Activated B cell treated with CpG ODN at 0.5 μM for 24 hours (primary cell): ENCODE data around the gene SULT1A1. TPM values are rescaled to one million over a fixed set of nuclear protein-coding genes. Genes with fewer than 3 reads are reported as not detected.
"Not testable (repeated sequence)": the region's sequence is repeated elsewhere in the genome, so short reads cannot be mapped to it uniquely, and the experiment has no call there.

ENCODE experiments used
- ATAC-seq: fragments of 200-7000 bp; cut with Tn5 transposase; one replicate; pipeline ENCODE4 v1.10.0; 2021; ENCODE audit warnings: low read depth, mild to moderate bottlenecking, moderate library complexity
- CTCF ChIA-PET: fragments of 350-600 bp; sonication (Branson Sonifier 250); formaldehyde crosslinking; loops from one replicate; lab custom pipeline; 2021; ENCODE audit warnings: antibody characterized with exemption; lab: Charles Lee
- POLR2A ChIA-PET: fragments of 350-600 bp; sonication (Branson Sonifier 250); formaldehyde crosslinking; loops from one replicate; lab custom pipeline; 2021; ENCODE audit warnings: antibody characterized with exemption; lab: Charles Lee
- DNase-seq: peaks from one replicate; pipeline ENCODE4 v3.0.0; 2022
- H3K27ac Mint-ChIP-seq: one replicate; pipeline ENCODE4 v1.8.0; 2020; ENCODE audit warnings: mixed read lengths
- H3K27me3 Mint-ChIP-seq: one replicate; pipeline ENCODE4 v1.8.0; 2021; ENCODE audit warnings: mixed read lengths
- H3K36me3 Mint-ChIP-seq: one replicate; pipeline ENCODE4 v1.8.0; 2021; ENCODE audit warnings: low read depth, mixed read lengths
- H3K4me1 Mint-ChIP-seq: one replicate; pipeline ENCODE4 v1.8.0; 2021; ENCODE audit warnings: mixed read lengths
- H3K4me3 Mint-ChIP-seq: one replicate; pipeline ENCODE4 v1.8.0; 2020; ENCODE audit warnings: mild to moderate bottlenecking, mixed read lengths
- H3K9me3 Mint-ChIP-seq: one replicate; pipeline ENCODE4 v1.8.0; 2020; ENCODE audit warnings: mixed read lengths
- CTCF ChIP-seq: fragments of 200-600 bp; IDR thresholded peaks from one replicate; pipeline ENCODE4 v1.8.0; 2022; ENCODE audit warnings: antibody characterized with exemption, mild to moderate bottlenecking
- intact Hi-C: fragments of 100-400 bp; cut with micrococcal nuclease; formaldehyde crosslinking; loops from one replicate; pipeline ENCODE4 v1.15.1; 2024
- total RNA-seq: library from RNA; stranded (reverse); gene quantifications from 2 replicates; pipeline ENCODE4 v1.2.3, GENCODE V29; 2022

The SULT1A1 gene
- total RNA-seq, 1 donor from 2014 or later: 3.3 TPM

DNA sequence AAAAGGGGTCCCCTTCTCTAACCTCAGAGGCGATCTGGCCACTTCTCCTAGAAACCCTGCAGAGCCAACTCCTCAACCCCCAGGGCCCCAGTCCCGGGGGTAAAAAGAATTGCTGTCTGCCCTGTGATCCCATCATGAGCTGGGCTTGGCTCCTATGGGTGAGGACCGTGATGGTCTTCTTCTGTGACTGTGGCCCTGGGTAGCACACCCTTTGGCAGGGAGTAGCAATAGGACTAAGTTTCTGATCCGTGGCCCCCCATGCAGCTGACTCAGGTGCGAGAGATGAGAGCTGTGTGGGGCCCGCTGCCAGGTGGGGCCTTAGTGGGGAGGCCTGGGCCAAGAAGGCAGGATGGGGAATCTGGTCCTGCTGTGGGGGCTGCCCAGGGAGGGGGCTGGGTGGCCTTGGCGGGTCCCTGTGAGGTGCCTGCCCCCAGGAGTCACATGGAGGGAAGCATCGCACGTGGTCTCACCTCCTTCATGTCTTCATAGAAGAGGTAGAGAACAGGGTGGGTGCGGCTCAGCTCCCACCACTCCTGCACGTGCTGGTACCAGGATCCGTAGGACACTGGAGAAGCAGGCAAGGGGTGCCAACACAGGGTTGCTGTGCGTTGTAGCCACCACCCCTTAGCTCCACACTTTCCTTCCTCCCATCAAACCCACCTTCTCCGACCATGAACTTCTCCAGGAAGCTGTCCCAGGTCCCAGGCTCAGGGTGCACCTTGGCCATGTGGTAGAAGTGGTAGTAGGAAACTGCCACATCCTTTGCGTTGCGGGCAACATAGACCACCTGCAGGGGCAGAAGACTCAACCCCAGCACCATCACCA, 3.3 kb downstream of the SULT1A1 start:
- CTCF ChIA-PET: no interaction called here
- no peaks in the 10 kb centered on the region for H3K36me3 Mint-ChIP-seq
- TF ChIP-seq CTCF: no peak
- H3K4me3 Mint-ChIP-seq: no peak overlapping the region
- no peaks in the 10 kb centered on the region for H3K27me3 Mint-ChIP-seq
- DNase-seq: no peak
- H3K4me1 Mint-ChIP-seq: no peaks in the 10 kb centered on the region
- POLR2A ChIA-PET: no interaction called here
- no peak for ATAC-seq
- no peaks in the 10 kb centered on the region for H3K9me3 Mint-ChIP-seq
- intact Hi-C loops: no loop called here
- no peak overlapping the region for H3K27ac Mint-ChIP-seq

- Mint-ChIP-seq H3K9me3 (no peaks in the 10 kb centered on the region), H3K4me3 (no peak overlapping the region), H3K27me3 (no peaks in the 10 kb centered on the region), H3K27ac (no peak overlapping the region), H3K4me1 (no peaks in the 10 kb centered on the region), H3K36me3 (no peaks in the 10 kb centered on the region)
- CTCF ChIA-PET: no interaction called here
- DNase-seq: no peak
- POLR2A ChIA-PET: no interaction called here
- intact Hi-C loops: no loop called here
- no peak for ATAC-seq
- TF ChIP-seq CTCF: no peak
Observed at GRCh38 chr16:28604186-28604565, 5.7 kb downstream of the SULT1A1 start.

- Mint-ChIP-seq H3K27ac (no peak overlapping the region), H3K36me3 (no peaks in the 10 kb centered on the region), H3K4me1 (no peaks in the 10 kb centered on the region), H3K9me3 (no peaks in the 10 kb centered on the region), H3K4me3 (no peak overlapping the region), H3K27me3 (no peaks in the 10 kb centered on the region)
- TF ChIP-seq CTCF: no peak
- intact Hi-C loops: no loop called here
- CTCF ChIA-PET: no interaction called here
- POLR2A ChIA-PET: no interaction called here
- DNase-seq (no peak), ATAC-seq (no peak)
Observed at GRCh38 chr16:28603381-28604185, 6.3 kb downstream of the SULT1A1 start.

DNA sequence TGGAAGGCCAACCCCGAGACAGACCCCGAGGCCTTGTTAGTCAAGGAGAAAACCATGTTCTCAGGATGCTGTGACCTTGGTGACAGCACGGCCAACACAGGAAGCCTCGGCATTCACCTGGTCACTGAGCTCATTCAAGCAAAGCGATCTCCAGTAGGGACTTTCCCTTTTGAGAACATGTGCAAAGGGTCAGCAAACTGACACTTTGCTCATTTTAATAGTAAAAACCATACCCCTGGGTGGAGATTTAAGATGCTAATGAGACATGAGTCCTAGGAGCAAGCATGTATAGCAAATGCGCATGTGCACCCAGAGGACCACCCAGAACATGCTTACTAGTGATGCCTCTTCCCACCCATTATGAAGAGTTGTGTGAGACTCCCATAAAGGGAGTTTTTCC, 7.3 kb downstream of the SULT1A1 start:
- no peak overlapping the region for H3K4me3 Mint-ChIP-seq
- CTCF ChIA-PET: no interaction called here
- POLR2A ChIA-PET: no interaction called here
- H3K36me3 Mint-ChIP-seq: no peaks in the 10 kb centered on the region
- no peak for ATAC-seq
- DNase-seq: no peak
- no peaks in the 10 kb centered on the region for H3K4me1 Mint-ChIP-seq
- H3K27me3 Mint-ChIP-seq: no peaks in the 10 kb centered on the region
- intact Hi-C loops: no loop called here
- H3K9me3 Mint-ChIP-seq: no peaks in the 10 kb centered on the region
- no peak overlapping the region for H3K27ac Mint-ChIP-seq
- TF ChIP-seq CTCF: no peak

DNA sequence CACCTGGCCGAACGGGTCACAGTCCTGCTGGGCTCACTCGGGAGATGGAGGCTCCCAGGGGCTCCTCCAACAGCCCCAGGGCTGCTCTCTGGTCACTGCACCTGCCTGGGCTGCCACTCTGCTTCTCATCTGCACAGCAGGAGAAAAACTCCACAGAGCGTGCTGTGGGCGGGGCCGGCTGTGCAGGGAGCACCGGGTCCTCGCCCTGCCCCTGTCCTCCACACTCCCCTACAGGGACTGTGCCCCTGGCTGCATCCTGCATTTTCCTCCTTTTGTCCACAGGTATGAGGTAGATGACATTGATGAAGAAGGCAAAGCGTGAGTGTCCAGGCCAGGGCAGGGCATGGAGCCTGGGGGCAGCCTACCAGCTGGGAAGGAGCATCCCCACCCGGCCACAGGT, 7.8 kb downstream of the SULT1A1 start:
- H3K36me3 Mint-ChIP-seq, ATAC-seq, H3K27me3 Mint-ChIP-seq, H3K9me3 Mint-ChIP-seq, DNase-seq, intact Hi-C loops, H3K4me1 Mint-ChIP-seq, H3K27ac Mint-ChIP-seq, CTCF ChIA-PET, POLR2A ChIA-PET, H3K4me3 Mint-ChIP-seq: not testable (repeated sequence)

DNA sequence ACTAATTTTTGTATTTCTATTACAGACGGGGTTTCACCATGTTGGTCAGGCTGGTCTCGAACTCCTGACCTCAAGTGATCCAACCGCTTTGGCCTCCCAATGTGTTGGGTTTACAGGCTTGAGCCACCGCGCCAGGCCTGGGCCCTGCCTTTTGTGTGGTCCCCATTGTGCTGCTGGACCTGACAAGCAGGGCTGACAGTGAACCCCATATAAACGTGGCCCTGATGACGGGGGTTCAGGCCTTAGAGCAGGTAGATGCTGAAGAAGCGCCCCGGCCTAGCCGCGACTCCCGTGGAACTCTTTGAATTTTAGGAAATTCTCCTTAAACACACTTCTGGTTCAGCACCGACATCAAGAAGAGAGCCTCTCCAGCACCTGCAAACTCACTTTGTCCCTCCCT, 8.3 kb downstream of the SULT1A1 start:
- ATAC-seq, H3K27ac Mint-ChIP-seq, H3K36me3 Mint-ChIP-seq, H3K4me1 Mint-ChIP-seq, CTCF ChIA-PET, H3K4me3 Mint-ChIP-seq, intact Hi-C loops, DNase-seq, H3K9me3 Mint-ChIP-seq, H3K27me3 Mint-ChIP-seq, POLR2A ChIA-PET: not testable (repeated sequence)

GRCh38 chr16:28600965-28601364, 8.9 kb downstream of the SULT1A1 start:
- intact Hi-C loops, H3K9me3 Mint-ChIP-seq: not testable (repeated sequence)

DNA sequence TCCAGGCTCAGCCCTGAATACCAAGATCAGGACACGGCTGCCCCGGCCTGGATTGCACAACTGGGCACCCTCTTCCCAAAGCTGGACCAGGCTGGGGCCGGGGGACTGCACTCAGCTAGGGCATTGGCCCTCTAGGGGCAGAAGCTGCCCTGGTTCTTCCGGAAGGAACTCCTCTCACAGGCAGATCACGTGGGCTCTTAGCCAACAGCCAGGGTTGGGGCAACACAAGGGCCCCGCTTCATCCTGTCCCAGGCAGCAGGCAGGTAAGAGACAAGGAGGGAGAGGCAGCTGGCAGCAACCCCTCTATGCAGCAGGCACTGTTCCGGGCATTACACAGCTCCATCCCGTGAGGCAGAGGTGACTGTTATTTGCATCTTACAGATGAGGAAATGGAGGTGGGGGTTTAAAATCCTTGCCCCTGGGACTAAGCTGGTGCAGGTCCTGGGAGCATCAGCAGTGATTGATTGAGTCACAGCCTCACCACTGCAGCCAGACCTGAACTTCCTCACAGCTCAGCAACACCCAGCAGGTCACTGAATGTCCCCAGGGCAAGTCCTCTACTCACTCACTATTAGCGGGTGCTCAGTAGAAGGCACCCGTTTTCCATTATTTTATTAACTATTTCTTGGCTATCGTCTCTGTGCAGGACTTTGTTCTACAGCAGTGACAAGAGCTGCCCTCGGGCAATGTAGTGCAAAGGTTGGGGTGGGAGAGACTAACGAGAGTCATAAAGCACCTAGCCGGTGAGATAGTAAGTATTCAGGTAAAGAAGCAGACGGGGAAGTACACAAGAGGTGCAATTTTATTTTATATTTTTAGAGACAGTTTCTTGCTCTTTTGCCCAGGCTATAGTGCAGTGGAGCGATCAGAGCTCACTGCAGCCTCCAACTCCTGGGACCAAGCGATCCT, 10.2 kb downstream of the SULT1A1 start:
- ATAC-seq: peak; percentile 85
- H3K9me3 Mint-ChIP-seq, intact Hi-C loops: not testable (repeated sequence)

More at GRCh38 chr16:28600965-28601364, 8.9 kb downstream of the SULT1A1 start:
- H3K27ac Mint-ChIP-seq, H3K36me3 Mint-ChIP-seq, H3K4me3 Mint-ChIP-seq, H3K27me3 Mint-ChIP-seq, POLR2A ChIA-PET, CTCF ChIA-PET, DNase-seq, H3K4me1 Mint-ChIP-seq, ATAC-seq: not testable (repeated sequence)

More for the DNA sequence above, 10.2 kb downstream of the SULT1A1 start:
- DNase-seq, CTCF ChIA-PET, H3K36me3 Mint-ChIP-seq, H3K27me3 Mint-ChIP-seq, H3K4me1 Mint-ChIP-seq, H3K4me3 Mint-ChIP-seq, H3K27ac Mint-ChIP-seq, POLR2A ChIA-PET: not testable (repeated sequence)
